SU-DHL-6 (cell line): Measurements from ENCODE around the gene TSPAN13.

Experiments used
- H2AFZ ChIP-seq: fragments of 200-600 bp; sonication (generic); 2 replicates; pipeline ENCODE4 v1.6.1; 2014; ENCODE audit warnings: low read depth, mild to moderate bottlenecking, moderate library complexity, mixed read lengths, antibody characterized with exemption, low read length; ENCODE audit not compliant: severe bottlenecking
- H3F3A ChIP-seq: fragments of 200-600 bp; shearing (Covaris generic); 2 replicates; pipeline ENCODE4 v1.6.0; 2016; ENCODE audit warnings: antibody characterized with exemption, mild to moderate bottlenecking; ENCODE audit not compliant: insufficient read depth
- H3K27ac ChIP-seq: fragments of 200-600 bp; sonication (generic); 2 replicates; pipeline ENCODE4 v1.5.1; 2016; ENCODE audit warnings: low read depth, mild to moderate bottlenecking, low read length, moderate library complexity, mixed read lengths
- H3K27me3 ChIP-seq: fragments of 200-600 bp; sonication (generic), shearing (Covaris generic); 2 replicates; pipeline ENCODE4 v1.6.0; 2014; ENCODE audit warnings: mild to moderate bottlenecking, low read length
- H3K36me3 ChIP-seq: fragments of 200-600 bp; sonication (generic); 2 replicates; pipeline ENCODE4 v1.6.1; 2014; ENCODE audit warnings: mild to moderate bottlenecking, low read length, mixed read lengths
- H3K4me2 ChIP-seq: fragments of 300-600, 200-600 bp; shearing (Covaris generic), sonication (generic); 2 replicates; pipeline ENCODE4 v1.6.0; 2014; ENCODE audit warnings: low read length, low read depth, mild to moderate bottlenecking; ENCODE audit not compliant: poor library complexity, severe bottlenecking
- H3K4me3 ChIP-seq: fragments of 200-600 bp; sonication (generic); 2 replicates; pipeline ENCODE4 v1.5.1; 2014; ENCODE audit warnings: antibody characterized with exemption, low read length, mild to moderate bottlenecking, mixed read lengths; ENCODE audit not compliant: insufficient read depth, poor library complexity, severe bottlenecking
- H3K79me2 ChIP-seq: fragments of 200-600 bp; sonication (generic); 2 replicates; pipeline ENCODE4 v1.6.1; 2014; ENCODE audit warnings: mild to moderate bottlenecking, low read length, moderate library complexity; ENCODE audit not compliant: insufficient read depth
- H3K9ac ChIP-seq: fragments of 200-600 bp; sonication (generic); 2 replicates; pipeline ENCODE4 v1.7.0; 2014; ENCODE audit warnings: mild to moderate bottlenecking, low read length
- H3K9me2 ChIP-seq: fragments of 200-600 bp; sonication (generic); replicated peaks from 2 replicates; pipeline ENCODE4 v1.6.1; 2014; ENCODE audit warnings: low read length; ENCODE audit not compliant: insufficient read depth
- H3K9me3 ChIP-seq: fragments of 200-600 bp; sonication (generic); 2 replicates; pipeline ENCODE4 v1.6.1; 2014; ENCODE audit warnings: low read length, mixed read lengths; ENCODE audit not compliant: insufficient read depth
- H4K20me1 ChIP-seq: fragments of 200-600 bp; sonication (generic); 2 replicates; pipeline ENCODE4 v1.6.1; 2014; ENCODE audit warnings: low read depth, mild to moderate bottlenecking, antibody characterized with exemption, low read length, moderate library complexity, mixed read lengths
- CTCF ChIP-seq: fragments of 200-600 bp; sonication (generic); IDR thresholded peaks from one replicate; pipeline ENCODE4 v1.5.1; 2017; ENCODE audit warnings: antibody characterized with exemption, mild to moderate bottlenecking, low read length, moderate library complexity; ENCODE audit not compliant: insufficient read depth, poor library complexity, severe bottlenecking
- EZH2phosphoT487 ChIP-seq: fragments of 200-600 bp; sonication (generic), shearing (Covaris generic); conservative IDR thresholded peaks from 2 replicates; pipeline ENCODE4 v1.6.1; 2018; ENCODE audit warnings: mild to moderate bottlenecking, antibody characterized with exemption, low read length, moderate library complexity, mixed read lengths

Gene TSPAN13

DNA sequence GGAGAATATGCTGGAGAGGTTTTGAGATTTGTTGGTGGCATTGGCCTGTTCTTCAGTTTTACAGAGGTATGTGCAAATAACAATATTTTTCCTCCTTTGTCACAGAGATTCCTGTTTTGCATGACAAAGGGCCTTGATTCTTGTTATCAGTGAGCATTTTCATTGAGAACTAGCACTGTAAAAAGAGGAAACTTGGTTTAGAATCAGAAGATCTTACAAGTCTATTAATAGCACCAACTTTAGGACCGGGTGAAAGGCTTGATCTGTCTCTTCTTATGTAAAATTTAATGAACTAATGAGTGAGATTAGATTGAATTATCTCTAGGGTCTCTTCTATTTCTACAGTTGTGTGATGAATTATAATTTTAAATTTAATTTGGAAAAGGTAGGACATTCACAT lies 25.5 kb downstream of the TSPAN13 start:
- Histone ChIP-seq H2AFZ (no peak overlapping the region), H3K36me3 (no peaks in the 10 kb centered on the region), H3F3A (no peaks in the 10 kb centered on the region), H3K4me3 (no peak overlapping the region), H3K27me3 (no peaks in the 10 kb centered on the region), H4K20me1 (no peaks in the 10 kb centered on the region), H3K27ac (no peak overlapping the region), H3K4me2 (no peak overlapping the region), H3K79me2 (no peaks in the 10 kb centered on the region), H3K9me3 (no peaks in the 10 kb centered on the region), H3K9me2 (no peaks in the 10 kb centered on the region), H3K9ac (no peak overlapping the region)
- no peak for TF ChIP-seq EZH2phosphoT487
- no peak for TF ChIP-seq CTCF

GRCh38 chr7:16780596-16780995 lies 27.0 kb downstream of the TSPAN13 start:
- H3K36me3 ChIP-seq: no peaks in the 10 kb centered on the region
- no peaks in the 10 kb centered on the region for H3F3A ChIP-seq
- H3K27ac ChIP-seq: no peak overlapping the region
- no peaks in the 10 kb centered on the region for H3K79me2 ChIP-seq
- no peak overlapping the region for H3K4me3 ChIP-seq
- no peak overlapping the region for H3K9ac ChIP-seq
- no peaks in the 10 kb centered on the region for H3K9me3 ChIP-seq
- TF ChIP-seq EZH2phosphoT487: no peak
- no peak for TF ChIP-seq CTCF
- H3K27me3 ChIP-seq: no peaks in the 10 kb centered on the region
- H3K9me2 ChIP-seq: no peaks in the 10 kb centered on the region
- H3K4me2 ChIP-seq: no peak overlapping the region
- no peak overlapping the region for H2AFZ ChIP-seq
- no peaks in the 10 kb centered on the region for H4K20me1 ChIP-seq

GRCh38 chr7:16785321-16785720 lies 31.8 kb downstream of the TSPAN13 start:
- TF ChIP-seq EZH2phosphoT487: no peak
- no peak for TF ChIP-seq CTCF
- H3K27me3 ChIP-seq: no peaks in the 10 kb centered on the region
- H3K27ac ChIP-seq: no peak overlapping the region
- no peak overlapping the region for H2AFZ ChIP-seq
- no peaks in the 10 kb centered on the region for H3F3A ChIP-seq
- no peaks in the 10 kb centered on the region for H3K9me2 ChIP-seq
- H3K36me3 ChIP-seq: no peaks in the 10 kb centered on the region
- H3K9ac ChIP-seq: no peak overlapping the region
- H3K9me3 ChIP-seq: no peaks in the 10 kb centered on the region
- H3K4me2 ChIP-seq: no peak overlapping the region
- H3K4me3 ChIP-seq: no peak overlapping the region
- H4K20me1 ChIP-seq: no peaks in the 10 kb centered on the region
- H3K79me2 ChIP-seq: no peaks in the 10 kb centered on the region

- Histone ChIP-seq H3K4me2 (no peak overlapping the region), H3K36me3 (no peaks in the 10 kb centered on the region), H3K9me3 (no peaks in the 10 kb centered on the region), H3K4me3 (no peak overlapping the region), H3K27ac (no peak overlapping the region), H3K9me2 (no peaks in the 10 kb centered on the region), H2AFZ (no peak overlapping the region), H3K79me2 (no peaks in the 10 kb centered on the region), H3K27me3 (no peaks in the 10 kb centered on the region), H4K20me1 (no peaks in the 10 kb centered on the region), H3K9ac (no peak overlapping the region), H3F3A (no peaks in the 10 kb centered on the region)
- no peak for TF ChIP-seq EZH2phosphoT487
- TF ChIP-seq CTCF: no peak
Observed at GRCh38 chr7:16785846-16786245, 32.3 kb downstream of the TSPAN13 start.
